CD4-positive, alpha-beta T cell (primary cell): ENCODE results near the gene TTC38. TPM values are rescaled to one million over a fixed set of nuclear protein-coding genes. Genes with fewer than 3 reads are reported as not detected.

Experiments
- ATAC-seq: fragments of 200-7000 bp; cut with Tn5 transposase; one replicate; pipeline ENCODE4 v1.10.0; 2022; ENCODE audit warnings: mild to moderate bottlenecking; ENCODE audit not compliant: poor library complexity
- CTCF ChIA-PET: fragments of 350-600 bp; sonication (Branson Sonifier 250); formaldehyde crosslinking; loops from one replicate; lab custom pipeline; 2021; ENCODE audit warnings: antibody characterized with exemption, inconsistent platforms; lab: Charles Lee
- POLR2A ChIA-PET: fragments of 350-600 bp; sonication (Branson Sonifier 250); formaldehyde crosslinking; loops from one replicate; lab custom pipeline; 2021; ENCODE audit warnings: antibody characterized with exemption, inconsistent platforms; lab: Charles Lee
- DNase-seq, 14 experiments: peaks; one replicate each; pipeline ENCODE4 v3.0.0-alpha.2; 2013 to 2020; ENCODE audit warnings: mixed read lengths in 2 of 14
- H3K27ac ChIP-seq, 2 donors: one replicate each; pipeline versions ENCODE4 v1.5.1 to v1.7.0; 2013; ENCODE audit warnings: low read length in 2 of 2, low read depth in 1 of 2, mild to moderate bottlenecking in 1 of 2
- H3K27me3 ChIP-seq, 2 experiments: 1 replicate in 1 of 2; 2 replicates in 1 of 2; pipeline versions ENCODE4 v1.6.1 to v1.7.0; 2013; ENCODE audit warnings: low read length in 2 of 2, control low read depth in 1 of 2, mild to moderate bottlenecking in 1 of 2, moderate library complexity in 1 of 2; ENCODE audit not compliant: insufficient read depth in 2 of 2, control insufficient read depth in 1 of 2
- H3K36me3 ChIP-seq: one replicate; pipeline ENCODE4 v1.6.1; 2013; ENCODE audit warnings: low read length, control low read depth; ENCODE audit not compliant: insufficient read depth
- H3K4me1 ChIP-seq: one replicate; pipeline ENCODE4 v1.6.1; 2013; ENCODE audit warnings: low read length, control low read depth; ENCODE audit not compliant: insufficient read depth
- H3K4me3 ChIP-seq: one replicate; pipeline ENCODE4 v1.5.1; 2013; ENCODE audit warnings: mild to moderate bottlenecking, low read length, moderate library complexity
- H3K9me3 ChIP-seq, 2 experiments: 1 replicate in 1 of 2; 2 replicates in 1 of 2; pipeline versions ENCODE4 v1.6.1 to v1.7.0; 2013; ENCODE audit warnings: low read length in 2 of 2, mild to moderate bottlenecking in 2 of 2, control low read depth in 1 of 2, moderate library complexity in 1 of 2; ENCODE audit not compliant: control insufficient read depth in 1 of 2, insufficient read depth in 1 of 2
- H3K27ac Mint-ChIP-seq: one replicate; pipeline ENCODE4 v1.8.0; 2020; ENCODE audit warnings: mixed read lengths
- H3K27me3 Mint-ChIP-seq: one replicate; pipeline ENCODE4 v1.8.0; 2021; ENCODE audit warnings: mixed read lengths
- H3K36me3 Mint-ChIP-seq: one replicate; pipeline ENCODE4 v1.8.0; 2021; ENCODE audit warnings: low read depth, mixed read lengths
- H3K4me1 Mint-ChIP-seq: one replicate; pipeline ENCODE4 v1.8.0; 2021; ENCODE audit warnings: low read depth, mixed read lengths
- H3K4me3 Mint-ChIP-seq: one replicate; pipeline ENCODE4 v1.8.0; 2020; ENCODE audit warnings: mild to moderate bottlenecking, mixed read lengths
- H3K9me3 Mint-ChIP-seq: one replicate; pipeline ENCODE4 v1.8.0; 2020; ENCODE audit warnings: mixed read lengths
- intact Hi-C, 2 experiments: fragments of 100-400 bp; cut with DNase I in 1 of 2; cut with micrococcal nuclease in 1 of 2; formaldehyde crosslinking; loops; one replicate each; pipeline versions ENCODE4 v1.15.1 to v1.9.0; 2023 to 2025; cut with DNase I, micrococcal nuclease
- total RNA-seq, 174 experiments: library from RNA in 2 of 174; stranded (reverse) in 2 of 174; gene quantifications; one replicate each; pipeline ENCODE4 v1.2.3 and lab custom pipeline; 2021 to 2026
- TF ChIP-seq, protein P1 (sequence below): fragments of 200-600 bp; IDR thresholded peaks from one replicate; pipeline ENCODE4 v1.8.0; 2022; ENCODE audit warnings: antibody characterized with exemption, mild to moderate bottlenecking

TTC38 gene
- total RNA-seq, 2 experiments from 2014 or later: 1.8 to 2.7 TPM

DNA sequence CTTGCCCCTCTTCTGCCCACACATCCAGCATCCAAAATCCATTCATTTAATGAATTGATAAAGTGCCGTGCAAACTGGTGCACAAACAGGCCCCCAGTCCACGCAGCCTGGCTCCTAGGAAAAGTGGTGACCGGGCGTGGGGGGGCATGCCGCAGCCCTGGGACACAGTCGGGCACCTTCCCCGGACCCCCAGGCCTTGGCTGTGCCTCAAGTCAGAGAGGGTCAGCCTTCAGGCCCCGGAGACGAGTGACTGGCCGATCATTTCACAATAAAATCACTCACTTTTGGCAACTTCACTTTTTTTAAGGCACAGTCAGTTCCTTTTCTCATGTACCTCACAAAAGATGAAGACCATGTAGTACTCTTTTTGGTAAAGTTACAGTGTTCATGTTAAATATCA, 25.7 kb upstream of the TTC38 start:
- no peak for DNase-seq
- Mint-ChIP-seq H3K27me3 (no peaks in the 10 kb centered on the region), H3K36me3 (peaks cover 25% of the 10 kb centered on the region), H3K9me3 (no peaks in the 10 kb centered on the region), H3K27ac (no peak overlapping the region), H3K4me3 (no peak overlapping the region), H3K4me1 (peaks cover 19% of the 10 kb centered on the region)
- Histone ChIP-seq H3K4me1 (peaks cover 25% of the 10 kb centered on the region), H3K4me3 (no peak overlapping the region), H3K36me3 (peaks cover 22% of the 10 kb centered on the region), H3K27me3 (no peaks in the 10 kb centered on the region), H3K27ac (no peak overlapping the region), H3K9me3 (peaks cover 0 to 13% of the 10 kb centered on the region in 2 experiments)
- TF ChIP-seq, protein P1, sequence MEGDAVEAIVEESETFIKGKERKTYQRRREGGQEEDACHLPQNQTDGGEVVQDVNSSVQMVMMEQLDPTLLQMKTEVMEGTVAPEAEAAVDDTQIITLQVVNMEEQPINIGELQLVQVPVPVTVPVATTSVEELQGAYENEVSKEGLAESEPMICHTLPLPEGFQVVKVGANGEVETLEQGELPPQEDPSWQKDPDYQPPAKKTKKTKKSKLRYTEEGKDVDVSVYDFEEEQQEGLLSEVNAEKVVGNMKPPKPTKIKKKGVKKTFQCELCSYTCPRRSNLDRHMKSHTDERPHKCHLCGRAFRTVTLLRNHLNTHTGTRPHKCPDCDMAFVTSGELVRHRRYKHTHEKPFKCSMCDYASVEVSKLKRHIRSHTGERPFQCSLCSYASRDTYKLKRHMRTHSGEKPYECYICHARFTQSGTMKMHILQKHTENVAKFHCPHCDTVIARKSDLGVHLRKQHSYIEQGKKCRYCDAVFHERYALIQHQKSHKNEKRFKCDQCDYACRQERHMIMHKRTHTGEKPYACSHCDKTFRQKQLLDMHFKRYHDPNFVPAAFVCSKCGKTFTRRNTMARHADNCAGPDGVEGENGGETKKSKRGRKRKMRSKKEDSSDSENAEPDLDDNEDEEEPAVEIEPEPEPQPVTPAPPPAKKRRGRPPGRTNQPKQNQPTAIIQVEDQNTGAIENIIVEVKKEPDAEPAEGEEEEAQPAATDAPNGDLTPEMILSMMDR: no peak
- POLR2A ChIA-PET: interaction anchor here (1.4 kb wide), 1 partner anchor 8 kb away, joined by 9 read pairs; the partner anchor contains the start of gene CDPF1
- ATAC-seq: no peak
- intact Hi-C loops: loop anchor here in 1 of 2 experiments (10.0 kb wide), 1 partner anchor 227 kb away; no protein-coding TSS in a partner anchor
- CTCF ChIA-PET: no interaction called here

DNA sequence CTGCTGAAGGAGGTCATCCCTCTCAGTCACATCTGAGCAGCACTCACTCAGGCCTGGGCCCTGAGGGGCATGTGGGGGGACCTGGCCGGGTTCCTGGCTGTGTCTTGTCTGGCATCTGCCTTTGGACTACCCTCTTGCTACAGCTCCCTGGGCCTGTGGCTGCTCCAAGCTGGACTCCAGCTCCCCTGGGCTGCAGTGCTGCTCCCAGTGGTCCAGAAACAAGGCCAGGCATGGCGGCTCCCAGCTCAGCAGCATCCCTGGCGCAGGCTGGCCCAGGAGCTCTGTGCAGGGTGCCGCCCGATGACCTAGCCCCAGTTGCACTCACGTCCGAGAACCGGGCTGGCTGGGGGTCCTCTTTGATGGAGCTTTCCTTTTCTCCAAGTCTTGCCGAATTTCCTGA, 23.0 kb upstream of the TTC38 start:
- Mint-ChIP-seq H3K4me1 (peaks cover 19% of the 10 kb centered on the region), H3K36me3 (peaks cover 19% of the 10 kb centered on the region), H3K9me3 (no peaks in the 10 kb centered on the region), H3K27ac (no peak overlapping the region), H3K27me3 (no peaks in the 10 kb centered on the region), H3K4me3 (no peak overlapping the region)
- Histone ChIP-seq H3K27me3 (no peaks in the 10 kb centered on the region), H3K27ac (no peak overlapping the region), H3K4me3 (no peak overlapping the region), H3K9me3 (no peaks in the 10 kb centered on the region), H3K4me1 (peaks cover 33% of the 10 kb centered on the region), H3K36me3 (peaks cover 24% of the 10 kb centered on the region)
- intact Hi-C loops: loop anchor here in 1 of 2 experiments (10.0 kb wide), 1 partner anchor 230 kb away; no protein-coding TSS in a partner anchor
- ChIA-PET POLR2A (no interaction called here), CTCF (no interaction called here)
- TF ChIP-seq, protein P1: no peak
- no peak for ATAC-seq
- DNase-seq: no peak

DNA sequence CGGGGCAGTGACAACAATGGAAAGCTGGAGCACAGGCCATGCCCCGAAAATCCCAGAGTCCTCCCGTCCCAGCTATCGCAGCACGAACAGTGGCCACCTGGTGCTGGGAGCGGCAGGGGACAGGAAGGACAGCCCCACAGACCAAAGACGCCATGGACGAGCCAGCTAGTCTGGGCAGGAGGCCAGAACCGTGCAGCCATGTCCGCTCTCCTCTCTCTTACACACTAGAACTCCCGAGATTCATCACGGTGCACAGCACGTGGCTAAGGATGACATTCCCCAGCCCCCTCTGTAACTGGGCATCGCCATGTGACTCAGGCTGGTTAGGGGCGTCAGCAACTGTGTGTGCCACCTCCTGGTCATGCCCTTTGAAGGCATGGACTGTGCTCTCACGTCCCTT, 22.3 kb upstream of the TTC38 start:
- ATAC-seq (no peak), DNase-seq (no peak)
- Histone ChIP-seq H3K4me1 (peaks cover 27% of the 10 kb centered on the region), H3K4me3 (no peak overlapping the region), H3K36me3 (peaks cover 24% of the 10 kb centered on the region), H3K27ac (no peak overlapping the region), H3K27me3 (no peaks in the 10 kb centered on the region), H3K9me3 (no peaks in the 10 kb centered on the region)
- H3K27me3 Mint-ChIP-seq: no peaks in the 10 kb centered on the region
- H3K36me3 Mint-ChIP-seq: peaks cover 19% of the 10 kb centered on the region
- H3K9me3 Mint-ChIP-seq: no peaks in the 10 kb centered on the region
- H3K4me3 Mint-ChIP-seq: no peak overlapping the region
- H3K27ac Mint-ChIP-seq: no peak overlapping the region
- intact Hi-C loops: loop anchor here in 1 of 2 experiments (10.0 kb wide), 1 partner anchor 231 kb away; no protein-coding TSS in a partner anchor
- peaks cover 12% of the 10 kb centered on the region for H3K4me1 Mint-ChIP-seq
- CTCF ChIA-PET: no interaction called here
- POLR2A ChIA-PET: no interaction called here
- TF ChIP-seq, protein P1: no peak
